Fibroblast of lung (primary cell): ENCODE results near the gene ITGA3. TPM values are rescaled to one million over a fixed set of nuclear protein-coding genes. Genes with fewer than 3 reads are reported as not detected.

ENCODE experiments used
- DNase-seq, 2 donors: peaks; one replicate each; pipeline versions ENCODE4 v3.0.0 to v3.0.0-alpha.2; 2010; ENCODE audit warnings: low read depth in 2 of 2
- H2AFZ ChIP-seq: 2 replicates; pipeline ENCODE4 v1.5.1; 2012; ENCODE audit warnings: low read length, control low read depth, inconsistent platforms
- H3K27ac ChIP-seq: 2 replicates; pipeline ENCODE4 v1.5.1; 2011; ENCODE audit warnings: low read length, control low read depth; ENCODE audit not compliant: insufficient read depth
- H3K27me3 ChIP-seq: 2 replicates; pipeline ENCODE4 v1.5.1; 2011; ENCODE audit warnings: mild to moderate bottlenecking, low read length; ENCODE audit not compliant: control insufficient read depth, insufficient read depth
- H3K36me3 ChIP-seq: 2 replicates; pipeline ENCODE4 v1.5.1; 2011; ENCODE audit warnings: low read length; ENCODE audit not compliant: control insufficient read depth, insufficient read depth
- H3K4me1 ChIP-seq: 2 replicates; pipeline ENCODE4 v1.5.1; 2011; ENCODE audit warnings: low read length; ENCODE audit not compliant: control insufficient read depth, insufficient read depth; ENCODE audit errors: extremely low read depth
- H3K4me2 ChIP-seq: 2 replicates; pipeline ENCODE4 v1.5.1; 2011; ENCODE audit warnings: low read length, control low read depth; ENCODE audit not compliant: insufficient read depth; ENCODE audit errors: extremely low read depth
- H3K4me3 ChIP-seq, 4 experiments: fragments of 200-600 bp in 1 of 4; sonication (generic) in 1 of 4; replicated peaks in 1 of 4; 2 replicates each; pipeline ENCODE4 v1.5.1; 2011 to 2016; ENCODE audit warnings: low read length in 4 of 4, low read depth in 3 of 4, mild to moderate bottlenecking in 3 of 4, control low read depth in 2 of 4, inconsistent platforms in 1 of 4, mixed read lengths in 1 of 4; ENCODE audit not compliant: insufficient read depth in 1 of 4; ENCODE audit errors: control extremely low read depth in 1 of 4
- H3K79me2 ChIP-seq: 2 replicates; pipeline ENCODE4 v1.5.1; 2012; ENCODE audit warnings: mild to moderate bottlenecking, low read length, inconsistent platforms; ENCODE audit not compliant: control insufficient read depth, insufficient read depth
- H3K9ac ChIP-seq: 2 replicates; pipeline ENCODE4 v1.5.1; 2011; ENCODE audit warnings: mild to moderate bottlenecking, low read length, control low read depth; ENCODE audit not compliant: insufficient read depth
- H3K9me3 ChIP-seq: 2 replicates; pipeline ENCODE4 v1.5.1; 2012; ENCODE audit warnings: low read depth, low read length; ENCODE audit not compliant: control insufficient read depth, insufficient read depth
- H4K20me1 ChIP-seq: 2 replicates; pipeline ENCODE4 v1.5.1; 2011; ENCODE audit warnings: low read length; ENCODE audit not compliant: control insufficient read depth, insufficient read depth; ENCODE audit errors: extremely low read depth
- CTCF ChIP-seq, 2 donors: IDR thresholded peaks in 1 of 2; conservative IDR thresholded peaks in 1 of 2; 1 replicate in 1 of 2; 2 replicates in 1 of 2; pipeline ENCODE4 v1.5.1; 2011 to 2012; ENCODE audit warnings: low read length in 2 of 2, control low read depth in 1 of 2, inconsistent platforms in 1 of 2, low read depth in 1 of 2, mild to moderate bottlenecking in 1 of 2
- EZH2 ChIP-seq: IDR thresholded peaks from 2 replicates; pipeline ENCODE4 v1.5.1; 2012; ENCODE audit warnings: low read length, control low read depth, mild to moderate bottlenecking; ENCODE audit errors: missing control alignments
- polyA minus RNA-seq: library from RNA; depleted of rRNA, polyadenylated mRNA; stranded (reverse); fragments of >200 nt; gene quantifications from 2 replicates; pipeline ENCODE4 v1.2.3, GENCODE V29; 2011; ENCODE audit warnings: low replicate concordance
- polyA plus RNA-seq, 2 donors: library from polyadenylated mRNA; depleted of rRNA in 1 of 2; stranded (reverse) in 1 of 2; unstranded in 1 of 2; fragments of >200 nt; gene quantifications; 2 replicates each; pipeline ENCODE4 v1.2.1, GENCODE V29; 2011 to 2012; ENCODE audit warnings: missing spikeins in 1 of 2
- total RNA-seq: library from RNA; depleted of rRNA; stranded (reverse); fragments of >200 nt; gene quantifications from 2 replicates; pipeline ENCODE4 v1.2.1, GENCODE V29; 2014

The ITGA3 gene
- total RNA-seq (89.1 and 269 TPM in 2 replicates), polyA plus RNA-seq (67.3 and 76.6 TPM in 2 replicates), polyA minus RNA-seq (307 and 449 TPM in 2 replicates)
- polyA plus RNA-seq (2012) = 120 and 129 TPM in 2 replicates

DNA sequence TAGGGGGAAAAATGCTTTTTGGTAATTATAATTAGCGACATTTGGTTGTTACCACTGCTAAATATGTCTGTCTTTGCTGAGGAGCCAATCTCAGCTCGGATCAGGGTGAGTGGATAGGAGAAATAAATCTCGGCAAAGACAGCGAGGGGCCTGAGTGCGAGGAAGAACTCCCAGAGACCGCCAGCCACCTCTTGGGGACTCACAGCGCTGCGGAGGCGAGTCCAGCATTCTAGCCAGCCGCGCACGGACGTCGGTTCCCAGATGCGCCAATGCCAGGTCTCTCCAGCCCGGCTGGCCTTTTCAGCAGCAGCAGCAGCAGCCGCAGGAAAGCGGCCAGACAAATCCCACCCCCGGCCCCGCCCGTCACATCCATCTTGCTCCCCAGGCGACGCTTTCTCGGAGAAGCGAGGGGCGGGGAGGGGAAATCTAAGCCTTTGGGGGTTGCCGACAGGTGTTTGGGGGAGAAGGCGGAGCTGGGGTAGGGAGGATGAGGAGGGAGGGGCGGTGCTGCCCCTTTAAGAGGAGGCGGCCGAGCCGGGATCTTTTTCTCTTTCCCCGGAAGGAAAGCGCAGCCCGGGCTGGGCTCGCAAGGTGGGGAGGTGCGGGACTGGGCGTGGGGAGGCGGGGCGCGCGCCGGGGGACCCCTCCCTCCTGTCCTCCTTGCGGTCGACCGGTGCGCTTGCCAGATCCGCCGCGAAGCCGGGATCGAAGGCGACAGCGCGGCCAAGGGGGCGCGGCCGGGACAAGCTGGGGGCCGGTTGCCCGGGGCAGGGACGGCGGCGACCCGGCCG is at the start of gene ITGA3:
Gene ITGA3, plus strand, starts transcription at position 685 of the 791 bp plus-strand sequence. CDS start 330 bp downstream, outside the sequence.
- TF ChIP-seq EZH2 = no peak
- H2AFZ ChIP-seq = peak within 1 kb of the TSS; percentile 54
- no peaks in the 10 kb centered on the region for H3K27me3 ChIP-seq
- peaks cover 49% of the 10 kb centered on the region for H3K4me1 ChIP-seq
- H3K27ac ChIP-seq = peak within 1 kb of the TSS; percentile 64
- no peaks in the 10 kb centered on the region for H4K20me1 ChIP-seq
- H3K4me2 ChIP-seq = peak within 1 kb of the TSS; percentile 98
- peak within 1 kb of the TSS; percentile 65 for H3K9ac ChIP-seq
- H3K4me3 ChIP-seq = peak within 1 kb of the TSS; percentile 78 to 87 (median 84)
- no peaks in the 10 kb centered on the region for H3K9me3 ChIP-seq
- peak; percentile 86 to 93 for DNase-seq
- H3K79me2 ChIP-seq = peaks cover 54% of the 10 kb centered on the region
- H3K36me3 ChIP-seq = peaks cover 2% of the 10 kb centered on the region

- TF ChIP-seq CTCF (conservative IDR thresholded peaks at IDR 0.05 in 1 of 2, IDR thresholded peaks at IDR 0.05 in 1 of 2; ENCODE audit: low read depth in 1 of 2, low read length in 2 of 2) = no peak
- no peak for TF ChIP-seq EZH2
- no peak overlapping the region for H2AFZ ChIP-seq
Measured at GRCh38 chr17:50009282-50009681, 46.6 kb upstream of the ITGA3 start.

GRCh38 chr17:50013079-50013478 is 42.8 kb upstream of the ITGA3 start:
- TF ChIP-seq CTCF (conservative IDR thresholded peaks at IDR 0.05 in 1 of 2, IDR thresholded peaks at IDR 0.05 in 1 of 2; ENCODE audit: low read depth in 1 of 2, low read length in 2 of 2) (no peak), EZH2 (no peak)
- Histone ChIP-seq H3K4me1 (no peaks in the 10 kb centered on the region), H4K20me1 (no peaks in the 10 kb centered on the region), H3K4me3 (no peak overlapping the region), H3K36me3 (no peaks in the 10 kb centered on the region), H3K4me2 (no peak overlapping the region), H3K27ac (no peak overlapping the region), H3K27me3 (peaks cover 14% of the 10 kb centered on the region), H3K9me3 (no peaks in the 10 kb centered on the region), H3K79me2 (no peaks in the 10 kb centered on the region), H2AFZ (no peak overlapping the region), H3K9ac (no peak overlapping the region)
- no peak for DNase-seq

More at GRCh38 chr17:50009282-50009681, 46.6 kb upstream of the ITGA3 start:
- no peak for DNase-seq
- no peaks in the 10 kb centered on the region for H3K36me3 ChIP-seq
- H3K9ac ChIP-seq = no peak overlapping the region
- no peaks in the 10 kb centered on the region for H3K79me2 ChIP-seq
- H3K4me1 ChIP-seq = no peaks in the 10 kb centered on the region
- no peaks in the 10 kb centered on the region for H4K20me1 ChIP-seq
- H3K9me3 ChIP-seq = no peaks in the 10 kb centered on the region
- no peak overlapping the region for H3K27ac ChIP-seq
- no peak overlapping the region for H3K4me3 ChIP-seq
- peaks cover 11% of the 10 kb centered on the region for H3K27me3 ChIP-seq
- H3K4me2 ChIP-seq = no peak overlapping the region
